ENCODE results near the gene TMEM174.
"Not testable (repeated sequence)": the region's sequence is repeated elsewhere in the genome, so short reads cannot be mapped to it uniquely, and the experiment has no call there.

The TMEM174 gene

GRCh38 chr5:73215891-73216610 is 43.1 kb downstream of the TMEM174 start:
- DNase-seq (ENCODE audit: low read depth) = no peak
- H3K4me3 ChIP-seq (ENCODE audit: control insufficient read depth, low read depth, low read length) = peak overlapping the region; percentile 59
- peak; percentile 63 for TF ChIP-seq CTCF (IDR thresholded peaks at IDR 0.05; ENCODE audit: control insufficient read depth, insufficient read depth, low read depth, low read length, missing control alignments)

GRCh38 chr5:73218552-73219171 is 45.7 kb downstream of the TMEM174 start:
- H3K4me3 ChIP-seq (ENCODE audit: control insufficient read depth, low read depth, low read length) = no peak overlapping the region
- DNase-seq (ENCODE audit: low read depth) = no peak
- peak; percentile 63 for TF ChIP-seq CTCF (IDR thresholded peaks at IDR 0.05; ENCODE audit: control insufficient read depth, insufficient read depth, low read depth, low read length, missing control alignments)

GRCh38 chr5:73219336-73219735 is 46.3 kb downstream of the TMEM174 start:
- not testable (repeated sequence) for DNase-seq (ENCODE audit: low read depth); H3K4me3 ChIP-seq (ENCODE audit: control insufficient read depth, low read depth, low read length)

- no peak overlapping the region for H3K4me3 ChIP-seq (ENCODE audit: control insufficient read depth, low read depth, low read length)
- DNase-seq (ENCODE audit: low read depth) = no peak
- no peak for TF ChIP-seq CTCF (IDR thresholded peaks at IDR 0.05; ENCODE audit: control insufficient read depth, insufficient read depth, low read depth, low read length, missing control alignments)
These were observed 48.2 kb downstream of the TMEM174 start for GRCh38 chr5:73221161-73221560.

GRCh38 chr5:73221726-73222125 is 48.7 kb downstream of the TMEM174 start:
- no peak overlapping the region for H3K4me3 ChIP-seq (ENCODE audit: control insufficient read depth, low read depth, low read length)
- DNase-seq (ENCODE audit: low read depth) = no peak

GRCh38 chr5:73222173-73222572 is 49.2 kb downstream of the TMEM174 start:
- DNase-seq (ENCODE audit: low read depth) = no peak
- TF ChIP-seq CTCF (IDR thresholded peaks at IDR 0.05; ENCODE audit: control insufficient read depth, insufficient read depth, low read depth, low read length, missing control alignments) = no peak
- H3K4me3 ChIP-seq (ENCODE audit: control insufficient read depth, low read depth, low read length) = no peak overlapping the region

More at GRCh38 chr5:73221726-73222125, 48.7 kb downstream of the TMEM174 start:
- TF ChIP-seq CTCF (IDR thresholded peaks at IDR 0.05; ENCODE audit: control insufficient read depth, insufficient read depth, low read depth, low read length, missing control alignments) = no peak
